Adrenal gland (tissue), 5 donors: ENCODE data around the gene ZNF579.

Source experiments
- POLR2A ChIP-seq, 2 donors: fragments of 450-650 bp; IDR thresholded peaks; one replicate each; pipeline ENCODE4 v1.6.1; 2017; ENCODE audit warnings: antibody characterized with exemption in 2 of 2, mild to moderate bottlenecking in 2 of 2, moderate library complexity in 1 of 2
- TF ChIP-seq, protein P1 (sequence below), 6 experiments: fragments of 450-650 bp in 4 of 6; fragments of 200-600 bp in 2 of 6; sonication (generic) in 1 of 6; IDR thresholded peaks; 1 replicate in 5 of 6; 2 replicates in 1 of 6; pipeline versions ENCODE4 v1.5.1 to v1.8.0; 2016 to 2021; ENCODE audit warnings: antibody characterized with exemption in 6 of 6, mild to moderate bottlenecking in 2 of 6, moderate library complexity in 1 of 6
- donor health status: DM: no; HTN: no; CAD: no.

DNA sequence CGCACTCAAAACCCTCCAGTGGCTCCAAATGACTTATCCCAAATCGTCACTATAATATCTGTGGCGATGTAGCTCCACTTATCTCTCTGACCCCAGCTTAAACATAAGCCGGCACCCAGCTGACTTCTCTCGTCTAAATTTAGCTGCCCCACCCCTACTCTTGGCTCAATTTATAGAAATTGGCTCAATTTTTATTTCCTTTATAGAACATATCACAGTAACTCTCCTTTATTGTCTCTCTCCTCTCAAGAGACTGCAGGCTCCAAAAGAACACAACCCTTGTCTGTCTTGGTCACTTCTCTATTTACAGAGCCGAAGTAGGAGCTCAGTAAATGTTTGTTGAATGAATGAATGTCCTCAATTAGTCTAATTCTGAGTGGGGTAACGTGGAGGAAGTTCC, 42.9 kb upstream of the ZNF579 start:
- TF ChIP-seq, protein P1, sequence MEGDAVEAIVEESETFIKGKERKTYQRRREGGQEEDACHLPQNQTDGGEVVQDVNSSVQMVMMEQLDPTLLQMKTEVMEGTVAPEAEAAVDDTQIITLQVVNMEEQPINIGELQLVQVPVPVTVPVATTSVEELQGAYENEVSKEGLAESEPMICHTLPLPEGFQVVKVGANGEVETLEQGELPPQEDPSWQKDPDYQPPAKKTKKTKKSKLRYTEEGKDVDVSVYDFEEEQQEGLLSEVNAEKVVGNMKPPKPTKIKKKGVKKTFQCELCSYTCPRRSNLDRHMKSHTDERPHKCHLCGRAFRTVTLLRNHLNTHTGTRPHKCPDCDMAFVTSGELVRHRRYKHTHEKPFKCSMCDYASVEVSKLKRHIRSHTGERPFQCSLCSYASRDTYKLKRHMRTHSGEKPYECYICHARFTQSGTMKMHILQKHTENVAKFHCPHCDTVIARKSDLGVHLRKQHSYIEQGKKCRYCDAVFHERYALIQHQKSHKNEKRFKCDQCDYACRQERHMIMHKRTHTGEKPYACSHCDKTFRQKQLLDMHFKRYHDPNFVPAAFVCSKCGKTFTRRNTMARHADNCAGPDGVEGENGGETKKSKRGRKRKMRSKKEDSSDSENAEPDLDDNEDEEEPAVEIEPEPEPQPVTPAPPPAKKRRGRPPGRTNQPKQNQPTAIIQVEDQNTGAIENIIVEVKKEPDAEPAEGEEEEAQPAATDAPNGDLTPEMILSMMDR (IDR thresholded peaks at IDR 0.05): no peak
- TF ChIP-seq POLR2A (IDR thresholded peaks at IDR 0.05): no peak
